DMS114 treated with DMSO at 0.1 percent for 48 hours (cell line): ENCODE results near the gene ADAMTS9.

Experiments
- DNase-seq: peaks from one replicate; lab custom pipeline; 2025; ENCODE audit not compliant: unreplicated experiment; lab: John Stamatoyannopoulos, UW

Gene ADAMTS9

GRCh38 chr3:64687781-64688604 is at the start of gene ADAMTS9:
Gene ADAMTS9 (minus strand): TSS chr3:64688000. CDS start chr3:64687657, 343 bp downstream.
- DNase-seq, result no peak

GRCh38 chr3:64732576-64732975 is 44.8 kb upstream of the ADAMTS9 start:
- no peak for DNase-seq

- DNase-seq, result no peak
Measured at GRCh38 chr3:64730681-64731080, 42.9 kb upstream of the ADAMTS9 start.

- DNase-seq, result no peak
Measured at GRCh38 chr3:64728994-64729393, 41.2 kb upstream of the ADAMTS9 start.

GRCh38 chr3:64728428-64728827 is 40.6 kb upstream of the ADAMTS9 start:
- no peak for DNase-seq

- no peak for DNase-seq
Measured at GRCh38 chr3:64726414-64727090, 38.8 kb upstream of the ADAMTS9 start.

- no peak for DNase-seq
Measured at GRCh38 chr3:64718976-64719375, 31.2 kb upstream of the ADAMTS9 start.

- DNase-seq, result no peak
Measured at GRCh38 chr3:64717872-64718613, 30.2 kb upstream of the ADAMTS9 start.

GRCh38 chr3:64717411-64717810 is 29.6 kb upstream of the ADAMTS9 start:
- no peak for DNase-seq

GRCh38 chr3:64716110-64716710 is 28.4 kb upstream of the ADAMTS9 start:
- DNase-seq, result no peak

- DNase-seq, result no peak
Measured at GRCh38 chr3:64715211-64715982, 27.6 kb upstream of the ADAMTS9 start.

- no peak for DNase-seq
Measured at GRCh38 chr3:64708456-64708855, 20.7 kb upstream of the ADAMTS9 start.

- no peak for DNase-seq
Measured at GRCh38 chr3:64705946-64706345, 18.1 kb upstream of the ADAMTS9 start.

GRCh38 chr3:64696896-64697295 is 9.1 kb upstream of the ADAMTS9 start:
- no peak for DNase-seq

- DNase-seq, result no peak
Measured at GRCh38 chr3:64694114-64694513, 6.3 kb upstream of the ADAMTS9 start.

GRCh38 chr3:64693031-64693430 is 5.2 kb upstream of the ADAMTS9 start:
- no peak for DNase-seq

- no peak for DNase-seq
Measured at GRCh38 chr3:64691051-64691450, 3.3 kb upstream of the ADAMTS9 start.

GRCh38 chr3:64687086-64687780 is 567 bp downstream of the ADAMTS9 start:
- DNase-seq, result no peak

- no peak for DNase-seq
Measured at GRCh38 chr3:64686446-64686908, 1.3 kb downstream of the ADAMTS9 start.
